Hematopoietic multipotent progenitor cell treated with erythropoietin and hydrocortisone succinate and interleukin-3 and kit ligand, for 4 days (in vitro differentiated cells): ENCODE results near the gene VASH1.

ENCODE experiments used
- DNase-seq: peaks from one replicate; pipeline ENCODE4 v3.0.0-alpha.2; 2015

VASH1 gene

DNA sequence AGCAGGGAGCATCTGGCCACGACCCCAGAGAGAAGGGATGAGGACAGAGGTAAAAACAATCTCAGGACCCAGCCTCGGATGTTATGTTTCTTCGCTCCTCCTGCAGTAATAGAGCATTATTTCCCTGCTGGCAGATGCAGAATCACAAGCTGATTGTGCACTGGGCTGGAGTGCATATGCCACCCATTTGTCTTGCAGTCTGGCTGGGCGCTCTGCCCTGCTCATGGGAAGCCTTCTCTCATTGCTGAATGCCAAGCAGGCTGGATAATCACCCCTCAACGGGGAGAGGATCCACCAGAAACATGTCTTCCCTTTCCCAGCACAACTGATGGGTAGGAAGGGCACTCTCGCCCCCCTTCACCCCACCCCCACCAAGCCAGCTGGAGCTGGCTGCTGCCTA is 8.5 kb upstream of the VASH1 start:
- DNase-seq, result no peak

DNA sequence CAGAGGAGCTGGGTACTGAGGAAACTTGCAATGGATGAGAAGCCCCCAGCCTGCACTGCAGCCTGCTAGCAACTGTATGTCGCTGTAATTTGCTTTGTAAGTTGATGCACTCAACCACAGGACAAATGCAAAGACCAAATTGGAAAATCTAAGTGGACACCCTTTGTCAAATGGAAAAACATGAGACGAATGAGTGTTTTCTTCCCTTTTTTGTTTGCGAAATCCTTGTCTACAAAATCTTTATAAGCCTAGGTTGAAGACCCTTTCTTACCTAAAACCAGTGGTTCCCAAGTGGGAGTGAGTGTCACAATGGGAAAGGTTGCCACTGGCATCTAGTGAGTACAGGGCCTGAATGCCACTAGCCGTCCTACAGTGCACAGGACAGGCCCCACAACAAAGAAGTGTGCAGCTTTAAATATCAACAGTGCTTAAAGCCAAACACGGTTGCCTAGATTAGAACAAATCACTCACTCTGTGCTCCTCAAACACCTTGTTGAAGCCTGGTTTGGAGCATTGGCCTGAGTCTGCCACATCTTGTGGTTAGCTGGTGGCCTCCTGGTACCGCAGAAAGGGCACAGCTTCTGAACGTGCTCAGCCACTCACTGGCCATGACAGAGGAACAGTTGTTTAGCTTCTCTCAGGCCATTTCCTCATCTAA is 7.6 kb upstream of the VASH1 start:
- DNase-seq, result no peak

DNA sequence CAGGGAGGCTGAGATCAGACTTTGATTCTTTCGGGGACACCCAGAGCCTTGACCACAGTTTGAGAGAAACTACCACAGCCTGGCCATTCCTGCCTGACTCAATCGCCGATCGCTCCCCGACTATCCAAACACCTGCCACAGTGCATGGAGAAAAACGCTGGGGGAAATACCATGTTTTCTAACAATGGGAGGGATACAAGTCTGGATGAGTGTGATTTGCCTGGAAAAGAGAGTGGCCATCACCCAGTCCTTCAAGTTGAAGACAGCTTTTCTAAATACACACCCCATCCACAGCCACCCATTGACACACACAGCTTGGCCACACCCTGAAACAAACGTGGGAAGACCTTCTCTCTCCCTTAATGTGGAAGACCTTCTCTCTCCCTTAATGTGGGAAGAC is 6.7 kb upstream of the VASH1 start:
- no peak for DNase-seq

DNA sequence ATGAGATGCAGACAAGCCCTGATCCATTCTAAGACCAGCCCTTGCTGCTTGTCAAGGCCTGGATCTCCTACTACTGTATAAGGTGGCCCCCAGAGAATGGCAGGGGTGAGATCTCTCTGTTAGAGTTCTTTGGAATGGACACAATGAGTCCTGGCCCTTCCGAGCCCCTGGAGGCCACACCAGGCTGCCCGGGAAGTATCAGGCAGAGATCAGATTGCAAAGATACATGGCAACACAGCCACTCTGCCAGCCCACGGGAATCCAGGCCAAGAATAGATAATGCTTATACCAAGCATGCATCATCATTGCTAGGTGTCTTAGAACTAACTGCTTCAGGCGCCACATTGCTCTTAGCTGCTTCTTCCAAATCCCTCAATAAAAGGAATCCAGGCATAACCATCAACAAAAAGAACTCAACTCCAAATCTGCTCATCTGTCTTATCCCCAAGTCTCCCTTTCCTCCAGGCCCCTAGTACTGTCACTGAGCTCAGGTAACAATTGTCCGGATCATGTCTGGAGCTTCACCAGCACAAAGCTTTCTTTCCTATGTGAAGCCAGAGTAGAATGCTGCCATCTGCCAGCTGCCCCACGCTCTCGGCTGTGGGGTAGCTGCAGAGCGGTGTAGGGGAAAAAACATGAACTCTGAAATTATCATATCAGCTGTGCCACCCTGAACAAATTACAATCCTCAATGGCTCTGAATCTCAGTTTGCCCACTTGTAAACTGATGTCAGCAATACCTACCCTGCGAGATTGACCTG is 5.5 kb upstream of the VASH1 start:
- no peak for DNase-seq

DNA sequence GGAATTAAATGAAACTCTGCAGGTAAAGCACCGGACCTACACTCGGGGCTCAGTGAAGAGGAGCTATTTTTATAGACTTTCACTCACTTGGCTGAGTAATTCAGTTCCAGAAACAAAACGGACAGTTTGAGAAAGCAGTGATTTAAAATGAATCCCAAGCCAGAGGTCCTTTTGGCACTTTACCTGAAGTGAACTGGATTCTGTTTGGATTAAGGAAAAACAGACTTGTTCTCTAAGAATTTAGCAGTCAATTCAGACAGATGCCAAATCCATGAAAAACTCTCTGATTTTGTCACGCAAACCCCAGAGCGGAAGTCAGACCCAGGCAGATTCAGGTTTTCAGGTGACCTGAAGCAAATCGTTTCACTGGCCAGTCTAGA is 4.9 kb upstream of the VASH1 start:
- DNase-seq, result no peak

DNA sequence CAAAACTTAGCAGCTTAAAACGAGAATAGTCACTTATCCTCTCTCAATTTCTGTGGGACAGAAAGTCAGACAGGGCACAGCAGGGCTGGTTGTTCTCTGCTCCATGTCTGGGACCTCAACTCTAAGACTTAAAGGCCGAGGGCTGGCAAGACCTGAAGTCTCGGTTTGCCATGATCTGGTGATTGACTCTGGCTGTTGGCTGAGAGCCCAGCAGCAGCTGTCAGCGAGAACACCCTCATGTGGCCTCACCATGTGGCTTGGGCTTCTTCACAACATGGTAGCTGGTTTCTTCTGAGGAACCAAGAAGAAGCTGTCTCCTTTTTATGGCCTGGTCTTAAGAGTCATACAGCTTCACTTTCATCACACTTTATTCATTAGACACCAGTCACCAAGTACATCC is 1.7 kb upstream of the VASH1 start:
- DNase-seq, result peak; percentile 24

DNA sequence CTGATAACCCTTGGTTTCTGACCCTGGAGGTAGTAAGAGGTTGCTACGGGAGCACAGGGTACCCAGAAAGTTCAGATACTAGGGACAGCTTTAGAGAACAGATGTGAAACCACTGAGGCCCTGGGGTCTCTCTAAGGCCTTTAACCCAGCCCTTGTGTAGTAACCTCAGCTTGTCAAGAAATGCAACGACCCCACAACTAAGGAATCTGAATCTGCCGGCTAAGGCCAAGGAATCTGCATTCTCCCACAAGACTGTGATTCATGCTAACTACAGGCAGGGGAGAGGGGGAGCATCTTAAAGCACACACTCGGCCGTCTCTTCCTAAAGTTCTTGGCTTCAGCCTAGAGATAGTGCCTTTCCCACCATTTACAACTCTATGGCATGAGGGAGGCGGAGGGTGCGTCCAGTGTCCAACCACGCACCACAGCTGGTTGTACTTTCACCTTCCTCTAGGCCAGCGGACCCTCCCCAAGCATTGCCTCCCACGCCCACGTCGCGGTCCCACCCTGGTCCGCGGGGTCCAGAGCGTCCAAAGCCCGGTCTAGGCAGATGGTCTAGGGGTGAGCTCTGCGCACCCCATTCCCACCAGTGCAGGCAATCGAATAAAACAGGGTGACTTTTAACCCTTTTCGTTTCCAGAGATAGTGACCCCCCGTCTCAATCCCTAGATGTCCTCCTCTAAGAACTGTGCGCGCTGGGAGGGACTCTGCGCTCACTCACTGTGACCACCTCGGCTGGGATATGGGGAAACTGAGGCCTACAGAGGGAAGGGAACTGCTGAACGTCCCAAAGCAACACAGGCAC is 735 bp upstream of the VASH1 start:
- no peak for DNase-seq

DNA sequence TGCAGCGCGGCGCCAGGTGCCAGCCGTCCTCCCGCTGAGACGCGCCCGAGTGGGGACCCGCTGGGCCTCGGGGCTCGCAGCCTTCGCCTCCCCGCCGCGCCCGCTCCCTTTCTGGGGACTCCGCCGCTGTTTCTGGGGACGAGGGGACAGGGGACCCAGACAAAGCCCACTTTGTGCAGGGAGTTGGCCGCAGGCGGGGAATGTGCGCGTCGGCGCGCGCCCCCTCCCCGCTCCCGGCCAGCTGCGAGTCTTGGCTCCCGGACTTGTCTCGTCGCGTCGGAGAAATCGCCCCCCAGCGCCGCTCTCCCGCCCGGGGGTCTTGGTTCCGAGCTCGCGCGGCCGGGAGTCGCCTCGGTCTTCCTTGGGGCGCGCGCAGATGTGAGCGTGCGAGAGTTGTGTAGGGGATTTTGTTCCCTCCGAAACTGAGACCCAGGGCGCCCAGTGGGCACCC is 717 bp downstream of the VASH1 start:
- DNase-seq, result no peak

DNA sequence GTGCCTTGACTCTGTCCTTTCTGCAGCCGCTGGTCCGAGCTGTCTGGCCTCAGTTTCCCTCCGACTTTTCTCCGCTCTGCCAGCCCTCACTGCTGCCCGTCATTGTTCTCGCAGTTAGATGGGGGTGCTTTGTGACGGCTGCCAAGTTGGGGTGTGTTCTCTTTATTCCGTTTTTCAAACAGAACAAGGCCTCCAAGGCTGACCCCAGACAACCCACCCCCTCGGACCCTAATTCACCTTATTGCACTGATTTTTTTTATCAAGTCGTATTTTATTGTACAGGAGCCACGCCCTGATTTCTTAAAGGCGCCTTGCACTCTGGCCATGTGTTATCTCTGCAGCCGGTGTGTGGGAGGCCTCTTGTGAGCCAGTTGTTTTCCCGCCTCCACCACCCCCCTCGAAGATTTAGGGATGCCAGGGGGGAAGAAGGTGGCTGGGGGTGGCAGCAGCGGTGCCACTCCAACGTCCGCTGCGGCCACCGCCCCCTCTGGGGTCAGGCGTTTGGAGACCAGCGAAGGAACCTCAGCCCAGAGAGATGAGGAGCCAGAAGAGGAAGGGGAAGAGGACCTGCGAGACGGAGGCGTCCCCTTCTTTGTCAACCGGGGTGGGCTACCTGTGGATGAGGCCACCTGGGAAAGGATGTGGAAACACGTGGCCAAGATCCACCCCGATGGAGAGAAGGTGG is 1.3 kb downstream of the VASH1 start:
- peak; percentile 51 for DNase-seq

DNA sequence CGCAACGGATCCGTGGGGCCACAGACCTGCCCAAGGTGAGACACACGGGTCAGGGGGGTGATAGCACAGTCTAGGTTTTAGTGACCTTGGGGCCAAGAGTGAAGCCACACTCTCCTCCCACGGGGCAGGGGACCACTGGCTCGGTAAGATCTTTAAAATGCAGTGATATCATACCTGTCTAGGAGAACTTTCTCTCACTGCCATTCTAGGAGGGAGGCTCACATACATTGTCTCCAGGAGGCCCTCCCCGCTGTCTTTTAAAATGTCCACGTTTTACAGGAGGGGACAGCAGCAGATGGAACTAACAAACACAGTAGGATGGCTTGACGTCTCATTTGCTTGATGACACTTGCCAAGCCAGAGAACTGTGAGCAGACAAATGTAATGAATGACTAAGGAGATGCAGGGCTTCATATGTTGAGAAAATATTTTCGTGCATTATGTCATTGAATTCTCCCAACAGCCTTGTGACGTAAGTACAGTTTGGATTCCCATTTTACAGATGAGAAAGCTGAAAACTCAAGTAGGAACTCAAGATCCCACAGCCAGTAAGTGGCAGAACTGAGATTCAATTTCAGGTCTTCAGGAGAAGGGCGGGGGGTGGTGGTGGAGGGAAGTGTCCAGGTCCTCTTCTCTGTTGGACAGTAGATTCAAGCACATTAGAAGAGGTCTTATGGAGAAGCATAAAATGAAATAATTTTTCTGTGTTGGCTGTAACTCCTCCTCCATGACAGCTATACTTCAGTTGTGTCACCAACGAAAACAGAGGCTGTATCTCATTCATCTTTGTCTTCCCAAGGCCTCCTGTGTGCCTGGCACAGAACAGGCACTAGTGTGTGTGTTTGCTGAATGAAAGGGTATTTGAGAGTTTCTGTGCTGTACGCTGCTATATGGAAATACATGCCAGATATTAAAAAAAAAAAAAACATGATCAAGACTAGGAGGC is 2.1 kb downstream of the VASH1 start:
- no peak for DNase-seq

DNA sequence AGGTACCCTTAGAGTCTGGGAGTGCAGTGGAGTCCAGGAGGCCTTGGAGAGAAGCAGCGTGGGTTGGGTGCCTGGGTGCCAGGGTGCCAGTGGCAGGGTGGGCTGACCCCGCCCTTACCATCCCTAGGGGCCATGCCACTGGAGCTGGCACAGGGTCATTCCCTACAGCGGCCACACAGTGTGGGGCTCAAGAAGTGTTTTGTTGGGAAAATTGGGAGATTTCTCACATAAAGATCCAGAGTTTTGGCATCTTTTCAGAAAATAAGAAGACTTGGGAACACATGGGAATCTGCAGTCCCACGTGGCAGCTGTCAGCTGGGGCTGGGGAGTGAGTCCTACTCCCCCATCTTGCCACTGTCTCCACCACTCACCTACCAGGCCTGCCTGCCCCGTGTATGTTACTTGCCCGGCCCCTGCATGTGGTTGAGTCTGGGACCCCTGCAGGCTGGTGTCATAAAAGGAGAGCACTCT is 4.2 kb downstream of the VASH1 start:
- no peak for DNase-seq

DNA sequence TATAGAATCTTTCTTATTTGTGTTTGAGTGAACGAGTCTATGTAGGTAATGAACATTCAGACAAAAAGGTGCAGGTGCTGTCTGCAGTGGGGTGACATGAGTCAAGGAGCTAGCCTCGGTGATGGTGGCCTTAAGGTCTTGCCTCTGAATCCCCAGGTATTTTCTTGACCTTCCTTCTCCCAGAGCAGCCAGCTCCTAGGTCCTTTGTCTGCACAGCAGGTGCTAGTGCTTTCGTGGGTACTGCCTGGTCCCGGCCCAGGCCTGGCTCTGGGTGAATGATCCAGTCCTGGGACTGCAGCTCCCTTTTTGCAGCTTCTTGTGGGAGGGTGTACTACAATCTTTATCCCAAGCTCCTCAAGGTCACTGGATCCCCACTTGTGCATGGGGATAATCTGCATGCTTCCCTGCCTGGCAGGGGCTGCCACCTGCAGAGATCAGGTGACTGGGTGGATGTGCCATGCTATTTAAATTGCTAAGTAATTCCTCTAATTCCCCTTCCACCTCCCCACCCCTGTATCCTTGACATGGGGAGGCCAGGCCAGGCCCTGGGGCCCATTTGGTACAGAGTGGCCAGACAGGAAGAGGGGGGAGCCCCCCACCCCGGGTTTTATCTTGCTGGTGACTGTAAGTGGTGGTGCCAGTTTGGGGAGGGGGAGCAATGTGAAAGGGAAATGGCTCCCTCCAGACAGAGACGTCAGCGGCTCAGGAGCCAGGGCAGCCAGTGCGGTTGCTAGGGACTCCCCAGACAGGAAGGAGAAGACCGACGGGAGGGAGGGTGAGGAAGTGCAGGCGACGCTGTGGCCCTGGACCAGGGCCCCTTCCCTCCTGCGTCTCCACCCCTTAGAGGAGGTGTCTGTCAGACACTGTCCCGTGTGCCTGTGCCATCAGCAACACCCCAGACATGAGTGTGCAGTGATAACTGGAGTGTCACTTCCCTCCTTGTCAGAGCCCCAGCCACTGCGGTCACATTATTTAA is 6.7 kb downstream of the VASH1 start:
- peak; percentile 98 for DNase-seq

DNA sequence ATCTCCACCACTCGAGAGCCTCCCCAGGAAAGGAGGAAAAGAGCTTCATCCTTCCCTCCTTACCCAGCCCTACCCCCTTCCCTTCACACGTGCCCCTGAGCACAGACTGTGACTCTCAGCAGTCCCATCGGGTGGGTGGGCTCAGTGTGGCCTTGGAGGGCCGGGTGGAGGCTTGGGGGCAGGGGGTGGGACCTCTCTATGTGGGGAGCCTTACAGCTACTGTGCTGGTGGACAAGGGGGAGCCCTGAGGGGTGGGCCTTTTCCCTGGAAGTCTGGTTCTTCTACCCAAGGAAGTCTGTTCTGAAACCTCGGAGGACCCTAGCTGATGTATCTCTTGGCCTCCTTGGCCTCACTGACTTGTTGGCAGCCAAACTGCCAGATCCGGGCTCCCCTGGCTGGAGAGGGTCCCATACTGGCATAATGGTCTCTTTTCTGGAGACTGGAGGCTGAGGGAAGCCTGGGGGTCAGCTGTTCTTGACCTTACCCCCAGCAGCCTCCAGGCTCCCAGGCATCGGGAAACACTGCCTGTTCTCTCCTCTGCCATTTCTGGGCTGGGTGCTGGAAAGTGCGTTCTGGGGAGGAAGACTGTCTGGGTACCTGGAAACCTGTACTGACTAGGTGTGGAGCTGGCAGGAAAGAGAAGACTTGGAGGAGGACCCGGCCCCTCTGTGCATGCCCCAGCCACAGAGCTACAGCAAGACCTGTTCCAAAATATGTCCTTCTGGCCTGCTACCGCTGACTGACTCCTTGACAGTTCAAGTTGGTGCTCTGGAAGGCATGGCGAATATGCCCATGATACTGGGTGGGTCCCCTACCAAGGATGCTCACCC is 7.6 kb downstream of the VASH1 start:
- DNase-seq, result no peak

DNA sequence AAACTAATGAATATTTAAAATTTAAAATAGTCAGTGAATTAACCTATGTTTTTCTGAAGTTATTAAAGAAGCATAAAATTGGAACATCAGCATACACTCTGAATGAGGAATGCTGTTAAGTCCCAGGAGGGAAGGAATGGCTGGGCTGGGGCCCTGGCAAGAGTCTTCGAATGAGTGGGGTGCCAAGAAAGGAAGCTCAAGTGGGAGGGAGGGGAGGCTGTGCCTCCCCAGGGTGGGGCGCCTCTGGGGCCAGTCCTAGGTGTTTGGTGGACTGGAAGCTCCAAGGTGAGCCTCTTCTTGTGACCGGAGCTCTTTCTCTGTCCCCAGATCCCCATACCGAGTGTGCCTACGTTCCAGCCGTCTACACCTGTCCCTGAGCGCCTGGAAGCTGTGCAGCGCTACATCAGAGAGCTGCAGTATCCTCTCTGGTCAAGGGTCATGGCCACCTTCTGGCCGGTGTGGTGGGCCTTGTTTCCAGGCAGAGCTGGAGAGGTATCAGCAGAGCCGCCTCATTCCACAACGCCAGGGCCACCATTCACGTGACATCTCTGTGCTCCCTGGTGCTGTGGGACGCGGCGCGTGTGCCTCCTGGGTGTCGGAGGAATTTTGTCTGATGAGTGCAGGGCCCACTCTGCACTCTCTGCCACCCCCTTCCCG is 8.5 kb downstream of the VASH1 start:
- DNase-seq, result no peak

DNA sequence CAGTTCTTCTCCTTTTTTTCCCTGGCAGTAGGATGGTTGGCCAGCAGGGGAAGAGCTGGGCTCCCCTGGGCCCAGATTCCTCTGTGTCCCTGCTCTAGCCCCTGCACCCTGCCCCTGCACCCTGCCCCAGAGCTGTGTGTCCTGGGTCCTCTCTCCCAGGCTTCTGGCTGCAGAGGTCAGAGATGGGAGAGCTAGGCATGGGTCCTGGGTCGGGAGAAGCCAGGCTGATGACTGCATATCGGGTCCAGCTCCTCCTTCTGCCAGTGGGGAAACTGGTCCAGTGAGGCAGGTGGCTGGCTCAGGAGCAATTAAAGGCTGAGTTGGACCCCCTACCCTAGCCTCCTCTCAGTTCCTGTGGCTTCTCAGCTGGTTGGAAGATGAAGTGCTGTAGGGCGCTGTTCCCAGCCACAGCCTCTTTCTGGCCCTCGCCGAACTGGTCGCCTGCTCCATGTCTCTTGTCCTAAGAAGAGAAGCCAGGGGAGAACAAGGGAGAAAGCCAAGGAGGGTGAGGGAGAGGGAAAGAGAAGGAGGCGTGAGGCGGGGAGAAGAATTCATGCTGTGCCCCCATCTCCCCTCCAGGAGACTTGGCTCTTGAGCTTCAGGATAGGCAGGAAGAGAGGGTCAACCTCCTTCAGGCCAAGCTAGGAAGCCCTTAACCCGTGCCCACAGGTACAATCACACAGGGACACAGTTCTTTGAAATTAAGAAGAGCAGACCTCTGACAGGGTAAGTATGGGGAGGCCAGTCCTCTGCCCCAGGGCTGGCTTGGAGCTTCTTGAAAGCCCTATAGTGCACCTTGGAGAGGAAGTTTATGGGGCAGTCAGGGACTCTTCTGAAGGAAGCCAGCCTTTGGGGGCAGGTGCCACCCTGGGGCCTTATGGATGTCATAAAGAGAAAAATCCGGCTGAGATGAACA is 9.5 kb downstream of the VASH1 start:
- DNase-seq, result no peak

DNA sequence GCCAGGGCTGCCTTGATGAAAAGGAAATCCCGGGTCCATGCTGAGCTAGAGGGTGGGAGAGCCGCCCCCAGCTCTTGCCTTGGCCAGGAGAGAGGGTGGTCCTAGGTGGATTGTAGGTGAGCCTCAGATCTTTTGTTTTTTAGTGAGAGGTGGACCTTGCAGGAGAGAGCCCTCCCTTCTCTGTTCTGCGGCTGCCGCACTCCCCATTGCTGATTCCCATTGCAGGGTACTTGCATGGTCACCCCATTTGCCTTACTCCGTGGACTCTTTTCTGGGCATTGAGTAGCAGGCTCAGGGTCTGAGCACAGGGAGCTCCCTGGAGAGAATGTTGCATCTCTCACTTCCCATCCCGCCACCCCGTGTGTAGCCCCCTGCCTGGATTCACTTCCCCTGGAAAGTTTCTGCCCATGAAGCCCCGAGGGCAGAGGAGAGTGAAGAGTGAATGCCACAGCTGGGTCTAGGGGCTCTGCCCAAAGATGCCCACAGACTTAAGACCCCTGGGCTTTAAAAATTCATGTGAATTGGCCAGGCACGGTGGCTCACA is 10.2 kb downstream of the VASH1 start:
- no peak for DNase-seq

DNA sequence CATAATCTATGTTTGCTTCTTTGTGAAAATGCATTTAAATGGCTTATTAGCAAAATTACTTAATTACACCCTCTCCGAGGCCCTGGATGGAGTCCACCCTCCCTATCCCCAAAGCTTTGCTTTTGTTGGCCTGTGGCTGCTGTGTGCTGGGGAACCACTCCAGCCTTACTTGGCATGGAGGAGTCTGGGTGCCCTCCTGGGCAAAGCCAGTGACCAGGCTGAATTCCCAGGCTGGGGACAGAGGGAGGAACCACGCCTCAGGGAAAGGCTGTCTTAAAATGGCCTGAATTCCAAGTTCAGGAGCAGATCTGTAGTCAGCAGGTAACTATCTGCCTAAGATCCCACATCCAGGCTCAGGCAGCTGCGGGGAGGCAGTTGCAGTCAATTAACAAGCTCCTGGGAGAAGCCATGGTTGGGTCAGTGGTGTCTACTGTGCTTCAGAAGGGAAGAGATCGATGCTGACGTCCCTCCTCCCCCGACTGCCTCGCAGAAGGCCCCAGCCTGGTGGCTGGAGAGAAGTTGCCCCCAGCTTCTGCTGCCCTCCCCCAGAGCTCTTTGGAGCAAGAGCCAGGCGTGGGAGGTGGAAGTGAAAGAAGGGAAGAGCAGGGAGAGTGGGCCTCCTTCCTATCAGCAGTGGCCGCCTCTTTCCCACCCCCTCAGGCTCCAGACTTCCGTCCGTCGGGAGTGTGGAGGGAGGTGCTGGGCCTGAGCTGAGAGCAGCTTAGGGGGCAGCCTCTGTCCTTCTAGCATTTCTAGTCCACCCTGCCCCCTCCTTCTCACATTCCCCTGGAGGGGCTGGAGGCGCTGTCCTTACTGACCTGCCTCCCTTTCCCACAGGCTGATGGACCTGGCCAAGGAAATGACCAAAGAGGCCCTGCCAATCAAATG is 11.3 kb downstream of the VASH1 start:
- DNase-seq, result peak; percentile 29
